HG02610 (cell line): ENCODE measurements around the gene BOC.
"Not testable (repeated sequence)": the region's sequence is repeated elsewhere in the genome, so short reads cannot be mapped to it uniquely, and the experiment has no call there.

Source experiments
- ATAC-seq: cut with Tn5 transposase; IDR thresholded peaks from one replicate; pipeline ENCODE4 v1.9.1; 2021; ENCODE audit warnings: mild to moderate bottlenecking, moderate library complexity; ENCODE audit not compliant: unreplicated experiment

Gene BOC

GRCh38 chr3:113211330-113212149, at the start of gene BOC:
TSS of gene BOC (plus strand) at chr3:113211557. CDS start at chr3:113249803, 38,246 bp downstream.
- no peak for ATAC-seq

- no peak for ATAC-seq
Measured at GRCh38 chr3:113161661-113162060, 49.7 kb upstream of the BOC start.

- ATAC-seq, result no peak
Measured at GRCh38 chr3:113163152-113163551, 48.2 kb upstream of the BOC start.

- ATAC-seq, result no peak
Measured at GRCh38 chr3:113165841-113166240, 45.5 kb upstream of the BOC start.

GRCh38 chr3:113166357-113166718, 45.0 kb upstream of the BOC start:
- no peak for ATAC-seq

- no peak for ATAC-seq
Measured at GRCh38 chr3:113166719-113167492, 44.5 kb upstream of the BOC start.

- ATAC-seq, result no peak
Measured at GRCh38 chr3:113167825-113168801, 43.2 kb upstream of the BOC start.

- ATAC-seq, result no peak
Measured at GRCh38 chr3:113169891-113170452, 41.4 kb upstream of the BOC start.

- ATAC-seq, result no peak
Measured at GRCh38 chr3:113170771-113171170, 40.6 kb upstream of the BOC start.

GRCh38 chr3:113171675-113172300, 39.6 kb upstream of the BOC start:
- ATAC-seq, result not testable (repeated sequence)

GRCh38 chr3:113173102-113173501, 38.3 kb upstream of the BOC start:
- ATAC-seq, result no peak

GRCh38 chr3:113174304-113174703, 37.1 kb upstream of the BOC start:
- no peak for ATAC-seq

- no peak for ATAC-seq
Measured at GRCh38 chr3:113174801-113175485, 36.4 kb upstream of the BOC start.

- no peak for ATAC-seq
Measured at GRCh38 chr3:113177526-113177925, 33.8 kb upstream of the BOC start.

- ATAC-seq, result no peak
Measured at GRCh38 chr3:113179235-113179824, 32.0 kb upstream of the BOC start.

GRCh38 chr3:113183748-113184661, 27.4 kb upstream of the BOC start:
- no peak for ATAC-seq

GRCh38 chr3:113185194-113185835, 26.0 kb upstream of the BOC start:
- no peak for ATAC-seq

GRCh38 chr3:113186566-113186965, 24.8 kb upstream of the BOC start:
- ATAC-seq, result no peak
